GM19328 (cell line): Measurements from ENCODE around the gene PRR32.
"Not testable (repeated sequence)": the region's sequence is repeated elsewhere in the genome, so short reads cannot be mapped to it uniquely, and the experiment has no call there.

Source experiments
- ATAC-seq: cut with Tn5 transposase; IDR thresholded peaks from one replicate; pipeline ENCODE4 v1.9.1; 2021; ENCODE audit warnings: mild to moderate bottlenecking, moderate library complexity; ENCODE audit not compliant: unreplicated experiment

PRR32 gene, protein sequence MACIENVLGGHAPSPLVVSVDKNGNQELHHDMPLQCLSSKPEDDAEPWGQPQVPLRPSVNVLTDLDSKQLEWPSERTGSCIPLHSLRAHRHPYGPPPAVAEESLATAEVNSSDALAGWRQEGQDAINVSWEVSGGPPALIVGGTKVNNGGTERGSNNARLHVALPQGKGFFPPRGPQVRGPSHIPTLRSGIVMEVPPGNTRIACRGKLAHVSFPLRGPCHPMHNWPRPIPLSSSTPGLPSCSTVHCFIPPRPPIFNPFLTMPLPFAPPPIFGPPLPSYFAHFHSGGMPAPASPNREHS

DNA sequence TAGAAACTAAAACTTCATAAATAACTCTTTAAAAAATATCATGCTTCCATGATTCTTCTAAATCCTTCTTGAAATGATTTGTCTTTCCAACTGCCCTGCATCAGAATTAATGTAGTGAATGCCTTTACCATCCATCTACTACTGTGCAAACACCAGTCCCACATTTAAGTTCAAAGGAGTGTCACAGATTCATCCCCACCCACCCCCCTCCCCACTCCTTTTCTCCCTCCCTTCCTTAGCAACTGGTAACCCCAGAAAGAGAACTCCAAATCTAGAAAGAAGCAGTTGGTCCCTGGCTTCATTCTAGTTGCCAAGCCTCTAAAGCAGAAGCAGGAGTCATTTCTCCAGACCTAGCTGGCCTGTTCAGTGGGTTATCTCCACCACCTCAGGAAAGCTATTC lies at the start of gene PRR32:
Gene PRR32 (plus strand): TSS at position 301 of the 400 bp plus-strand sequence. CDS start 115 bp downstream, outside the sequence.
- no peak for ATAC-seq

DNA sequence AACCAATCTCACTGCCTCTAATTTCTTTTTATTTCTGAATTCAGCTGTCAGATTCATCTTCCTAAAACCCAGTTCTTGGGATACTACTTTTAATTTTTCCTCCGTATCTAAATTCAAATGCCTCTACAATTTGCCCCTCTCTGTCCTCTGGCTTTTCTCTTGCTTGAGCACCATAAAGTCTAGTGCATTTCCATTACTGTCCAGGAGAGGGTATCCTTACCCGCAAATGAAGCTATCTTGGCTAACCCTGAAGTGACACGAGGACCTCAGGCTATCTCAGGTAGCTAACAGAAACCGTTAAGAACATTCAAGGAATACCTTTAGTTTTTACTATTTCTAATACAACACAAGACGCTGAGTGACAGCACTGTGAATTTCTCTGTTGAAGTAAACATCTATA lies 49.4 kb upstream of the PRR32 start:
- ATAC-seq = peak; percentile 90

- ATAC-seq = no peak
Observed at GRCh38 chrX:126785539-126785938, 34.0 kb upstream of the PRR32 start.

DNA sequence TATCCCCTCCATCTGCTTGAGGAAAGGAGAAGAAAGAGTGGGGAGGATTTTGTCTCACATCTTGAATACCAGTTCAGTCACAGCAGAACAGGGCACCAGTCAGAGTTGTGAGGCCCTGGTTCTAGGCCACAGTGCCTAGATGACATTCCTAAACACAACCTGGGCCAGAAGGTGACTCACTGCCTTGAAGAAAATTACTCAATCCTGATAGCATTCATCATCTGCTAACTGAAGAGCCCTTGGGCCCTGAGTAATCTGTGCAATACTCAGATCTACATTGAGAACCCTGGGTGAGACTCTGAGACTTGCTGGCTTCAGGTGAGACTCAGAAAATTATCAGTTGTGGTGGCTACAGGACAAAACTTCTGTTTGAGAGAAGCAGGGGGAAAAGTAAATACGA lies 20.5 kb upstream of the PRR32 start:
- ATAC-seq = no peak

DNA sequence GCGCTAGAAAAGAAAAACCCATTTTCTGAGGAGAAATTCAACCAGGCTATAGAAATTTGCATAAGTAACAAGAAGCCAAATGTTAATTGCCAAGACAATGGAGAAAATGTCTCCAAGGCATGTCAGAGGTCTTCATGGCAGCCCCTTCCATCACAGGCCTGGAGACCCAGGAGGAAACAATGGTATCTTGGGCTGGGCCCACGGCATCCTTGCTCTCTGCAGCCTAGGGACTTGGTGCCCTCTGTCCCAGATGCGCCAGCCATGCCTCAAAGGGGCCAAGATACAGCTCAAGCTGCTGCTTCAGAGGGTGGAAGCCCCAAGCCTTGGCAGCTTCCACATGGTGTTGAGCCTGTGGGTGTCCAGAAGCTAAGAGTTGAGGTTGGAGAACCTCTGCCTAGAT lies 12.7 kb upstream of the PRR32 start:
- ATAC-seq = not testable (repeated sequence)

DNA sequence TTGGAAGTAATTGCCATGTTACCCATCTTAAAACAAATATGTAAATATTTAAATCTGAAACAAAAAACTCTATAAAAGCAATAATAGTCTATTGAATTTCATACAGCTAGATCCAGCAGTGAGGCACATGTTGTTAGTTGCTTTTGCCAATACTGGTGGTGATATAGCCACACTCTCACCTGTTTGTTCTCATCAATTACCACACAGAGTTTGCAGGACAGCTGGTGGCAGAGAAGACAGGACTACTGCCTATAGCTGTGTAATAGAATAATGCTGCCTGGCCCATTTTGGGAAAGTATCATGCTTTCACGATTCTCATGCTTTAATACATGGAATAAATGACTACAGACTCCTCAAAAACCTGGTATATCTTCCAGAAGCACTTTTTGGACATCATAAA lies 3.7 kb upstream of the PRR32 start:
- ATAC-seq = no peak

DNA sequence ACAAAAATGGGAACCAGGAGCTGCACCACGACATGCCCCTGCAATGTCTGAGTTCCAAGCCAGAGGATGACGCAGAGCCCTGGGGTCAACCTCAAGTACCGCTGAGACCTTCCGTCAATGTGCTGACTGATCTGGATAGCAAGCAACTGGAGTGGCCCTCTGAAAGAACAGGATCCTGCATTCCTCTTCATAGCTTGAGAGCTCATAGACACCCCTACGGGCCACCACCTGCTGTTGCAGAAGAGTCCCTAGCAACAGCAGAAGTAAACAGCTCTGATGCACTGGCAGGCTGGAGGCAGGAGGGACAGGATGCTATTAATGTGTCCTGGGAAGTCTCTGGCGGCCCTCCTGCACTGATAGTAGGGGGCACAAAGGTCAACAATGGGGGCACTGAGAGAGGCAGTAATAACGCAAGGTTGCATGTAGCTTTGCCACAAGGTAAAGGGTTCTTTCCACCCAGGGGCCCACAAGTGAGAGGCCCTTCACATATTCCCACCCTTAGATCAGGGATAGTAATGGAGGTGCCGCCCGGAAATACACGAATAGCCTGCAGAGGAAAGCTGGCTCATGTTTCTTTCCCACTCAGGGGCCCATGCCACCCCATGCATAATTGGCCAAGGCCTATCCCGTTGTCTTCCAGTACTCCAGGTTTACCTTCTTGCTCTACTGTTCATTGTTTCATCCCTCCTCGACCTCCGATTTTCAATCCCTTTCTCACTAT lies 1.3 kb downstream of the PRR32 start:
- ATAC-seq = no peak

GRCh38 chrX:126824338-126825007 lies 4.9 kb downstream of the PRR32 start:
- no peak for ATAC-seq

DNA sequence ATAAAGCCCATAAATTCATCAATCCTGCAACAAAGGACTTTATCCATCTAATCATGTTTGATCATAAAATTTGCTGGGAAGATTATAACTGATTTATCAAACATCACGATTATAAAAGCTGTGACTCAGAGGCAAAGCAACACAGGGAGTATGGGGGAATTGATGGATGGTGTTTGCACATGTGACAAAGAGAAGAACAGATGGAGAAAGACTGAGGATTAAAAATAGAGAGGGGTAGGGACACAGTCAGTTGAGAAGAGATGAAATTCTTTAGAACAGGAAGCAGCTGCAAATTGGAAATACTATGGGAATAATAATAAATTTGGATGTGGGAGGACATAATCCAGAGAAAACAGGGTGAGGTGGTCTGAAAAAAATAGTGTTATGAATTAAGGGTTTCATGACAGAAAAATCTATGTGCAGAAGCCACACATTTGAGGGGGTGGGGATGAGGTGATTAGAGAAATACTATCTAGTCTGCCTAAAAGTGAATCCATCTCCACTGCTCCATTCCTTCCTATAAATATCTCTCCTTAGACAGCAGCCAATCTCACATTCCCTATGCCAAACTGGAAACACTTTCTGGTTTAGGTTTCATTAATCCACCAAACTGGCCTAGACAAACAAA lies 6.2 kb downstream of the PRR32 start:
- no peak for ATAC-seq

DNA sequence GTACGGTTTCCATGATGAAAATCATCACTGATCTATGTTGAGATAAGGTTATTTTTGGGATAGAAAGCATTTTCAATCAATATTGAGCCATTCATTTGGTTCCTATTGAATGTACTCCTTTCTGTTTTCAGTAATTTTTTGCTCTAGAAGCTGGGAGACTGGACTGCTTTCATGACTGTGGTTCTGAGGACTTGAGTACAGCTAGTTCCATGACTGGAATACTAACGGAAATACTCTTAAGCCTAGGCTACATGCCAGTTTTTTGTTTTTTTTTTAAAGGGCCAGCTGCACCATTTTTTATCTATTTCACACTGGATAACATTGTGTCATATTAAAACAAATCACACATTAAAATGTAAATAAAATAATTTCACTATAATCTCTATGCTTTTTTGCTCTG lies 16.7 kb downstream of the PRR32 start:
- no peak for ATAC-seq

- no peak for ATAC-seq
Observed at GRCh38 chrX:126847143-126847542, 27.6 kb downstream of the PRR32 start.

DNA sequence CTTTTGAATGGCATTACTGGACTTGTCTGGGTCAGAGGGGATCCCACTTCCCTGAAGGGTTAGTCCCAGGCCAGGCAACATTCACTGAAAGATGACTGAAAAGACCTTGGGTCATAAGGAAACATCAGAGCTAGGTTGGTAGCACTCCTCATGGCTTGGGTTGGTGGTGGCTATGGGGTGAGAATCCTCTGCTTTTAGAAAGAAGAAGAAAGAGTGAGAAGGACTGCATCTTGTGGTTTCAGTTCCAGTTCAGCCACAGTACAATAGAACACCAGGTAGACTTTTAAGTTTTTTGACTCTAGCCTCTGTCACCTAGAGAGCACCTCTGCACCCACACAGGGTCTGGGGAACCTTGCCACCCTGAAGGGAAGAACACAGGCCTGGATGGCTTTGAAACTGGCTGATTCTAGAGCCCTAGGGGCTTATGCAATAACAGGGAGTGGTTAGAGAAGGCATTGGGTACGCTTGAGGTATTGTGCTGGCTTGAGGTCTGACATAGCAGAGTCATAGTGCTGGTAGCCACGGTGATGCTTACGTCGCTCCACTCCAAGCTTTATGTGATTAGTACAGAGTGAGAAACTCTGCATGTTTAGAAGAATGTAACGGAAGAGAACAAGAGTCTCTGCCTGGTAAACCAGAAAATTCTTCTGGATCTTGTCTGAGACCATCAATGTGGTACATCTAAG lies 36.5 kb downstream of the PRR32 start:
- ATAC-seq = no peak
